Measurements from ENCODE around the gene DTNBP1.

The DTNBP1 gene, protein sequence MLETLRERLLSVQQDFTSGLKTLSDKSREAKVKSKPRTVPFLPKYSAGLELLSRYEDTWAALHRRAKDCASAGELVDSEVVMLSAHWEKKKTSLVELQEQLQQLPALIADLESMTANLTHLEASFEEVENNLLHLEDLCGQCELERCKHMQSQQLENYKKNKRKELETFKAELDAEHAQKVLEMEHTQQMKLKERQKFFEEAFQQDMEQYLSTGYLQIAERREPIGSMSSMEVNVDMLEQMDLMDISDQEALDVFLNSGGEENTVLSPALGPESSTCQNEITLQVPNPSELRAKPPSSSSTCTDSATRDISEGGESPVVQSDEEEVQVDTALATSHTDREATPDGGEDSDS

DNA sequence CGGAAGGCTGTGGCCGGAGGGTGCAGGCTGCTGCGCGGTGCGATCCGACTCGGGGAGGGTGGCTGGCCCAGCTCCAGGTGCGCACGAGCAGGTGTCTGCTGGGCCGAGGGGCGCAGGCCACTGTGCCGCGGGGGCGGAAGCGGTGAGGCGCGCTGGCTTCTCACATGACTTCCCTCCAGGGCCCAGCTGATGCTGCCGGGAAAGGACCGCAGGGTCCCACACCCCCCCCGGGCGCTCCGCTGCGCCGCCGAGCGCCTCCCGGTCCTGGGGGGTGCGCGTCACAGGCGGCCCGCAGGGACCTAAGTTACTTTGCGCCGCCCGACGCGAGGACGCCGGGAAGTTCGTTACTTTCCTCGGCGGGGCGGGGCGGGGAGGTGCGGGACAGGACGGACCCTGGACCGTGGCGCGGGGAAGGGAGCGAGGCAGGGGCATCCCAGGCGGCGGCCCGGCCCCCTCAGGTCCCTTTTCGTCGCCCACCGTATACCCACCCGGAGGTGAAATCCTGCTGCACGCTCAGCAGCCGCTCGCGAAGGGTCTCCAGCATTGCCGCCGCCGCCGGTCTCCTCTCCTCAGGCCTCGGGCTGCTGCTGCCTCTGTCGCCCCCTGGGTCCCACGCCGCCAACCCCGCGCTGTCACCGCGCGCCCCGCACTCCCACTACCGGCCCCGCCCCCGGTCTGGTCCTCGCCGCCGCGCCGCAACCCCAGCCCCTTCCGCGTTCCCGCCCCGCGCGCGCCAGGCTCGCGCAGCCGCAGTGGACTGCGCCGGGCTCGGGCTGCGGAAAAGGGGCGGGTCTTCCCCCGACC, at the start of gene DTNBP1:
TSS of gene DTNBP1 (minus strand) at position 703 of the 804 bp plus-strand sequence. CDS start at position 544, 159 bp downstream.
- peak; percentile 76 for DNase-seq (ENCODE audit: low spot score)

DNA sequence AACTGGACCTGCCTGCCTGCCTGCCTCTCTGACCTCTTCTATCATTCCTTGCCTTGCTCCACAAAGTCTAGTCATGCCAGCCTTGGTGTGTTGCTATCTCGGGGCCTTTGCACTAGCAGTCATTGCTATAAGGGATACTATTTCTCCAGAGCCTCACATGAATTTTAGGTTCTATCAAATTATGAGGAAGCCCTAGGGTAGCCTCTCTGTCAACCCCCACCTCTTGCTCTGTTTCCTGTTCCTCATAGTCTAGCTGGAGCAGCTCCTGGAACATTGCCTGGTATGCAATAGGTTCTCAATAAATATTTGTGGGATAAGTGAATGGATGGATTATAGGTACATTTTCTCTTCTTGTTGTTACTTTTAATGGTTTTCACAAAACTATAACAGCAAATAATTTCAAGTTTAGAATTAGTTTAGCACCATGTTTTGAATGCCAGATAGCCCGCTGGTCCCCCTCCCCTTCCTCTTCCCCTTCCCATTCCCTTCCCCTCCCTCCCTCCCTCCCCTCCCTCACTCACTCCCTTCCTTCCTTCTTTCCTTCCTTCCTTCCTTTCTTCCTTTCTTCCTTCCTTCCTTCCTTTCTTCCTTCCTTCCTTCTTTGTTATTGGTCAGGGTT, 46.9 kb upstream of the DTNBP1 start:
- DNase-seq (ENCODE audit: low spot score), result no peak

DNA sequence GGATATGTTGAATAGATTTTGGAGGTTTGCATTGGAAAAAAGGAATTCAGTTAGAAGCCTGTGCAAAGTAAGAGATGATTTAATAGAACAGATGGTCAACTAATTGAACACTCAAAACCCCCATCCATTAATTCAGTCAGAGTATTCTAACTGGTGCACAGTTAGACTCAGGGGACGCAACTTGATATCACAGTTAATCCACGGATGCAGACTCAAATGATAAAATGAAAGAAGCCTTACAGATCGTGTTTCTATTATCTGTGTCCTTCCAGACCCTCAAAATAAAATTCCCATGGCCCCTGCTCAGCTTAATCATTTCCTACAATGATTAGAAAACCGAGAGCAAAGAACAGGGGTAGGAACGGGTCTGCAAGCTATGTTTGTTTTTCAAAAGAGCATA, 45.4 kb upstream of the DTNBP1 start:
- DNase-seq (ENCODE audit: low spot score), result no peak

DNA sequence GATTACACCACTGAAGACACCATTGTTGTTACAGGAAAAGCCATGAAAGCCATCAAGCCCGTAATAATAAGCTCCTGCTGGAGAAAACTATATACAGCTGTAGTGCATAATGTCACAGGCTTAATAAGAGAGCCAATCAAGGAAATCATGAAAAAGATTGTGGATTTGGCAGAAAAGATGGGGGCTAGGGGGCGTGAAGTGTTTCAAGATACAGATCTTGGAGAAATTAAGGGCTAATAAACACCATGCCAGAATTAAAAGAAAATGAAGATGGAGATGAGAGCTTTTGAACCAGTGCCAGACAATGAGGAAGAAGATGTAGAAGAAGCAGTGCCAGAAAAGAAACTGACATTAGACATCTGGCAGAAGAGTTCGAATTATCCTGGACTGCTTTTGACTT, 43.2 kb upstream of the DTNBP1 start:
- DNase-seq (ENCODE audit: low spot score), result no peak

DNA sequence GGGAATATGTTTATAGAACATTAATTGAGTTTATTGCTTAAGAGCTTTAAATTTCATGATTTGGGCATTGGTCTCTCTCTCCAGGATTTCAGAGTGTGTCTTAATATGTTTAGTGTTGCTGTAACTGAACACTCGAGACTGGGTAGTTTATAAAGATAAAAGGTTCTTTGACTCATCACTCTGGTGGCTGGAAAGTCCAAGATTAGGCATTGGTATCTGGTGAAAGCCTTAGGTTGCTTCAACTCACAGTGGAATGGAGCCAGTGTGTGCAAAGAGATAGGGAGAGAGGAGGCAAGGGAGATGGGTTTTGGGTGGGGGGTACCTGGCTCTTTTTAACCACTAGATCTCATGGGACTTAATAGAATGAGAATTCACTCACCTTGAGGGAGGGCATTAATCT, 35.6 kb upstream of the DTNBP1 start:
- DNase-seq (ENCODE audit: low spot score), result no peak

DNA sequence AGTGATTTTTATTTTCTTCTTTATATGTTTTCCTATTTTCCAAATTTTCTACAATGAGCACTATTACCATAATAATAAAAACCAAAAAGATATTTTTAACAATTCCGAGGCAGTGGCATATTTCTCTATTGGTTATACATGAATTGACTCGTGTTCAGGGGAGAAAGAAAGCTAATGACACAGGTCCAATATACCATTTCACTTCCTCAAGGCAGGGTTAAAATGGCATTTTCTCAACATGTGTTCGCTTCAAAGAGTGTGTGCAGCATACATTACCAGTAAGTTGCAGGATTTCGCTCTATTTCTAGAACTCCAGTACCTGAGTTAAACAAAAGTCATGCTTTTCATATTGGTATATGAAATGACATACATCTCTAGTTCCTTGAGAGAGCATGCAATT, 35.1 kb upstream of the DTNBP1 start:
- DNase-seq (ENCODE audit: low spot score), result no peak

DNA sequence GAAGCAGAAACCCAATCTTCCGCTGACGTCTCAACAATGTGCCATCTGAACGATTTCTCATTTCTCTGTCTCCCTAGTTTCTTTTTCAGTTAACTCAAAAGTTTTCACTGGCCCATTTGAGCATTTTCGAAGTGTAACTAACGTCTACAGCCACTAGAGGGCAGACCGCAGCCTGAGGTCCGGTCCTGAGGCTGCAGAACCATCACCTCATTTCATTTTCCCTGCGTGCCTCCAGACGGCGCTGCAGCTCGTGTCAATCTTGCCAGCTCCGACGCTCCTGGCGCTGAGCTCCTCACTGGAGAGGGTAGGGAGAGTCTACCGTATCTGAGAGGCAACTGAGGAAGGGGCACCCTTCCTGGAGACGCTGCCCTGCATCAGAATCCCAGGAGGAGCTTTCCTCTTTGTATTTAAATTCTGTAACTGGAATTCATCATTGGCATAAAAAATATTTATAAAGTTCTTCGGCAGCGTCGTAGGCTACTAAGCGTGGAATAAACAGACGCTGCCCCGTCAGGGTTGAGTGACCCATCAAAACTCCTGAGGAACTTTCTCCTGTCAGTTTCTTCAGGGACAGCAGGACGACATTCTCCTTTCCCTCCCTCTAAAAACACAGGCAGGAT, 28.5 kb upstream of the DTNBP1 start:
- peak; percentile 90 for DNase-seq (ENCODE audit: low spot score)

DNA sequence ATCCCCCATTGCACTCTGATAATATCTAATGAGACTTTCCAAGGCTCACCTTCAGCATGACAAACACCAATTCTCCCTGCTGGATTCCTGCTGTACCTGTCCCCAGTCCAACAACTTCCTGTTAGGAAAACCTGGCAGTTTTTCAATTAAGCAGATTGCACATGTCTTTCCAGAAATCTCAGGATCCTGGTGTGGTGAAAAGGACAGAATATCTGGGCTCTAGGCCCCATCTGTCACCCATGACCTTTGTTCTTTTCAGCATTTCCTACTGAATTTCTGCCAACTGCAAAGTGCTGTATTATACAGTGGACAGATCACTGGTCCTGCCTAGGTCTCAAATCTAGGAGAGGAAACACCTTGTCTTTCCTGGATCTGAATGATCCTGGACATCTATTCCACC, 27.7 kb upstream of the DTNBP1 start:
- no peak for DNase-seq (ENCODE audit: low spot score)

DNA sequence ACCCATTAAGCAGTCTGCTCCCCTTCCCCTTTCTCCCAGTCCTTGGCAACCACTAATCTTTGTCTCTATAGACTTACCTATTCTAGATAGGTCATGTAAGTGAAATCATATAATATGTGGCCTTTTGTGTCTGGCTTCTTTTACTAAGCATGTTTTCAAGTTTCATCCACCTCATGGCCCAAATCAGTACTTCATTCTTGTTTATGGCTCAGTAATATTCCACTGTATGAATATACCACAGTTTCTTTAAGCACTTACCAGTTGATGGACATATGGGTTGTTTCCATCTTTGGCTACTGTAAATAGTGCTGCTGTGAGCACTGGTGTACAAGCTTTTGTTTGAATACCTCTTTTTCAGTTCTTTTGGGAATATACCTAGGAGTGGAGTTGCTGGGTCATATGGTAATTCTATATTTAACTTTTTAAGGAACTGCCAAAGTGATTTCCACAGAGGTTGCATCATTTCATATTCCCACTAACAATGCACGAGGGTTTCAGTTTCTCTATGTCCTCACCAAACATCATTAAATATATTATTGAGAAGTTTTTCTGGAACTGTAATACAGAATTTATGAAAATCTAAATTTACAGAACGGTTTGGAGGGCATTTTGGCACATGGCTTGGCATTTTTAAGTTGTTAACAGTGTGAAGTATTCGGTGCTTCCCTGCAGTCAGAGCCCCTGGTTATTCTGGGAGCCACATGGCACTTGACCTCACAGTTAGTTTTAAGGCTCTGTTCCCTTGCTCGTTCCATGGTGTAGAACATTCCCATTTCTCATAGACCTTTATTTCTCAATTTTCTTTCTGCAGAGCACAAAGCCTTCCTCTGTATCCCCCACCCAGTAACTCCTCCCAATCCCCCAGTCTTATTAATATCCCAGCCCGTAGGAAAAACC, 27.0 kb upstream of the DTNBP1 start:
- DNase-seq (ENCODE audit: low spot score), result no peak

DNA sequence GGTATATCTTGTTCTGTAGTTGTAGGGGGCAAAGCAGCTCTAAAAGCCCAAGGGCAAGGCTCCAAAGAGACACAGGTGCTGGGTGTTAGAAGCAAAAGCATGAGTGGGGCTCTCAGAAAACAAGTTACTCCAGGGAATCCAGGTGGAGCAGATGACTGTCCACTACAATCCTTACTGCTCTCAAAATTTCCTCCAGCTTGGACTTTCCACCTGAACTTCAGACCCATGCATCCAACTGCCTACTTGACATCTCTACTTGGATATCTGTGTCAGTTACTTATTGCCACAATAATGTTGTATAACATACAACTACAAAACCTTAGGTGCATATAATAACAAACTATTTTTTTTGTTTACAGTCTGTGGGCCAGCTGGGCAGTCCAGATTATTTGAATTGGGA, 22.8 kb upstream of the DTNBP1 start:
- DNase-seq (ENCODE audit: low spot score), result no peak

DNA sequence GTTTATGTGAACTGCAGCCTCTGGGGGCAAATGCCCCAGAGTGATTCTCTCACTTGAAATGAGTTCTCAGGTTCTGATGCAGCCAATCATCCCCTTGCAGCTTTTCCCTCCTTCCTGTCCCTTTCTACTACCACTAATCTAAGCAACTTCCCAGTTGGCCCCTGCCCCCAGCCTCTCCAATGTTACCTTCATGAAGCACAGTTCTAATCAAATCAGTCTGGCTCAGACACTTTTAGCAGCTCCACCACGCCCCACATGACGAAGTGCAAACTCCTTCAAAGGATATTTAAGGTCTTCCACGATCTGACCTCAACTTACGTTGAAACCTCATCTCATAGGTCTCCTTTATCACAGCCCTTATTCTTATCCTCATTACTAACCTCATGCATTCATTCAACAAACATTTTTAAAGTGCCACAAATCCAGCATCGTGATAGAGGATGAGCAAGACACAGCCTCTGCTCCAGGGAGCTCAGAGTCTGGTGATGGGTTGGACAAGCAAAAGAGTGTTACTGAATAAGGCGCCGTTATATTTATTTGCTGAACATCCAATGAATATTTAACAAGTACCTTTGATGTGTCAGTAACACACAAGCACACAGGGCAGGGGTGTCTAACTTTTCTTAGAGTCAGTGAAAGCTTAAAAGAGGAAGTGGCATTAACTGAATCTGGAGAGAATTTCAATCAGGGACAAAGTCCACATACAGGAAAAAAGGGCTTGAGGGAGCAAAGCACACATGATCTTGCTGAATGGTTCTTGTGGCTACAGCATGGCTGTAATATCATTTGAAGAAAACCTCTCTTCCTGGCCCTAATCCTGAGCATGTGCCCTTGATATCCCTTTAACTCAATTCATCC, 20.4 kb upstream of the DTNBP1 start:
- DNase-seq (ENCODE audit: low spot score), result no peak

DNA sequence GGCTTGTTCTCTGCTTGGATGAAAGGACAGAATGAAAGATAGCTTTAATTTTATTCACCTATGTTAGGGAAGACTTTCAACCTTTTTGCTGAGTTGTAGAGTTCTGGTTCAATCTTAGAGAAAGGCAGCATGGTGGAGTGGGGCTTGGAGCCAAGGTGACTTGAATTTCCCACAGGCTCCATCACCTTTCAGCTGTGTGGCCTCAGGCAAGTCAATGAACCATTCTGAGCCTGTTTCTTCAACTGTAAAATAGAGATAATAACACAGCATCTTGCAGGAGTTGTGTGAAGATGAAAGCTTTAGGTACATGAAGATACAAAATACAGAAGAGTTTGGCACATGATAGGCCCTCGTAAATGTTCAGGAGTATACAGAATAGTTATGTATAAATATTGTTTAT, 19.1 kb upstream of the DTNBP1 start:
- DNase-seq (ENCODE audit: low spot score), result no peak

DNA sequence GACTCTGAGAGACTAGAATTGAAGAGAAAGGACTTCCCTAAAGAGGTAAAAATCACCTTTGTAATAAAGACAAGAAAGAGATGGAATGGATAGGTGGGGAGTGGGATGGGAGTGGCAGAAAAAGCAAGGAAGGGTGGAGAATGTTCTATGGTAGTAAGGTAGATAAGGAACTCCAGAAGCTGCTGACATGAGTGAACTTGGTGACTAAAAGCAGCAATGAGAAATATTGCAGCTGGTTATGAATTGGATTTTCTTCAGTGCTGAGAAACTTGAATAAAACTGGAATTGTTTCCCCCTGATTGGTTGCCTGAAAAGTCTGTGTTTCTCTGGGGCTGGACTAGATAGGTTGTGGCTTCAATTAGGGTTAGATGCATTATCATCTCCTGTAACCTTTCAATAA, 15.7 kb upstream of the DTNBP1 start:
- no peak for DNase-seq (ENCODE audit: low spot score)

DNA sequence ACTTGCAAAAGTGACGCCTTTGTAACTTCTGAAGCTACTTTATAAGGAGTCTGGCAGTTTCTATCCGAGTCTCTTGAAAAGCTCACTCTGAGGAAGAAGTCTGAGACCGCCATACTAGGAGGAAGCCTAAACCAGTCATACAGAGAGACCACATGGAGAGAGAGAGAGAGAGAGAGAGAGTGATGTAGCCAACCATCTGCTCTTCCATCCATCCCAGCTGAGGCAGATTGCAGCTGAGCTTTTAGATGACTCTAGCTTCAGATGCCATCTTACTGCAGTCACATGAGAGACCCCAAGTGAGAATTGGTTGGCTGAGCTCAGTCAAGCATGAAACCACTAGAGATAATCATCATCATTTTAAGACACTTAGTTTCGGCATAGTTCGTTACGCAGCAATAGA, 15.0 kb upstream of the DTNBP1 start:
- peak; percentile 4 for DNase-seq (ENCODE audit: low spot score)

DNA sequence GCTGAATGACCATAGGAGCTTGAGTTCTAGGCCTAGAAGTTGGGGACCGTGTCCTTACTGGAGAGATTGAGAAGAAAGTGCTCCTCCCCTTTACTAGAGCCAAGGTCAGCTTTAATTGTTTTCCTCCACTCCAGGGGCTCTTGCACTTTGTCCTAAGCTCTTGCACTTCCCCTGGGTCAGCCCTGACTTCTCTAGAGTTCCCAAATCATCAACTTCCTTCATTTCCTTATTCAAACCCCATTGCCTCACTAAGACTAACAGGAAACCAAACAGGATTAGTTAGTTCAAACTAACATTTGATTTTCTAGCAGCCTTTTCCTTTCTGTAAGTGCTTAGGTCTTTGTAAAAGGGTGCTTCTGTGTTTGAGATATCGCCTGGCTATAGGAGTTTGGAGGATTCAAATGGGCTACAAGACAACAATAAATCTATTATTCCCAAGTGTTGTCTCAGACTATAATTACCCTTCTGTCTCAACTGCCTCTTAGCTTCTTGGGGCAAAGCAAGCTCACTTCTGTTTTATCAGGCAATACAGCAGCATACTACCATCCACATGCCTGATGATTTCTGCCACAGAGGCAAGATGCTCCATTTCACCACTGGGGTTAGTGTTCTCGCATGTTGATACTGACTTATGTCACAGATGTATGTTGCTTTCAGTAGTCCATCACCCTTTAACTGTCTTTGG, 12.8 kb upstream of the DTNBP1 start:
- DNase-seq (ENCODE audit: low spot score), result no peak

DNA sequence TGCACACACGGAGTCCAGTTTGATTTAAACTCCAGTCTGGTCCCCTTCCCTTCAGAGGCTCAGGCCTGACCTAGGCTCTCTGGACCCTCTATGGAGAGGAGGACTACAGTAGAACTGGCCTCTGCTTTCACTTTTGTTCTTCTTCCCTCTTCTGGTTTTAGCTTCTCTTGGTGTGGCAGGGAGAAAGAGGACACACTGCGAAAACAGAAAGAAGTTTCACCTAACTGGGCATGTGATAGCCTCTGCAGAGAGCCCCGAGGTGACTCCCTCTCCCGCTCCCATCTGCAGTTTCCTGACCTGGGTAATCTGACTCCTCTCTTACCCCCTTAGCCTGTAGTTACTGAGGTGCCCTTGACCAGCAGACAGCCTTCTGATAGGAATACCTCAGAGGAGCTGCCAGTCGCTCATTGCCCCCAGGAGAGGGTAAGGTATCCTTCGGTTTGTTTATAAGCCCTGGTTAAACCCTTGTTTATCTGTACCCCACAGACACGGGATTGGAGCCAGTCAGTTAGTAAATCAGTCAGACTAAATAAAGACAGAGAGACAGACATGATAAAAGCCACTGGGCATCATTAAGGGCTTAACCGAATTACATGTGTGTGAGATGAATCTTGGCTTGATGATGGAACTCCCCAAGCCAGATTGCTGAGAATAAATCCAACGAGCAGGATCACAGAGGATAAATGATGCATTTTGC, 12.0 kb upstream of the DTNBP1 start:
- no peak for DNase-seq (ENCODE audit: low spot score)

DNA sequence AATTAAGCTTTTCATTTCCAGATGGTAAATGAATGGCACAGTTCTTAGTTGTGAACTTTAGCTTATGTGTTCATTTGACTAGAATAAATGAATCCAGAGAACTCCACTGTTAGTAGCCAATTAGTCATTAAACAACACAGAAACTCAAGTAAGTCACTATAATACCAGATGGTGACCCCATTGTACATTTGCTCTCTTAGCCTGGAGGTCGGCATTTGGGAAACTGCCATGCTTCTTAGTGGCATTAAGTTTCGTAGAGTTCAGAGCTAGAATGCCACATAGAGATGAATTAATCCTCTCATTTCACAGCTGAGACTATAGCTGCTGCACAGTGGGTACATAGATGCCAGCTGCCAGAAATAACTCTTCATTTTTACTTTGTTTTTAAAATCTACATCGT, 10.8 kb upstream of the DTNBP1 start:
- no peak for DNase-seq (ENCODE audit: low spot score)

DNA sequence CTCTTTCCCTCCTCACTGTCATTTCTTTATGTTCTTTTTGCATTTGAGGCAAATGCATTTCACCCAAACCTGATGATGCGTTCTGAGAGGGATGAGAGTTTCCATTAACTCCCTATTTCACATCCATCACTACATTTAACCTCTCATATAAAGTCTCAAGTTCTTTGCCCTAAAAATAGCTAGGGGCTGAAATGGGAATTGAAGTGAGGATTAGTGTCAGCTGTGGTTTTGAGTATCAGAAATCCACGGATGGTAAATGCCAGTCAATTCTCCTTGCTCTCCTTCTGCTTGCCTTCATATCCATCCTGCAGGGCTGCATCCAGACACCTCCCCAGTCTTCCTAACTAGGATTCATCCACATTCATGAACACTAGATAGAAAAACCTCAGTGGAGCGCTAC, 10.0 kb upstream of the DTNBP1 start:
- no peak for DNase-seq (ENCODE audit: low spot score)

DNA sequence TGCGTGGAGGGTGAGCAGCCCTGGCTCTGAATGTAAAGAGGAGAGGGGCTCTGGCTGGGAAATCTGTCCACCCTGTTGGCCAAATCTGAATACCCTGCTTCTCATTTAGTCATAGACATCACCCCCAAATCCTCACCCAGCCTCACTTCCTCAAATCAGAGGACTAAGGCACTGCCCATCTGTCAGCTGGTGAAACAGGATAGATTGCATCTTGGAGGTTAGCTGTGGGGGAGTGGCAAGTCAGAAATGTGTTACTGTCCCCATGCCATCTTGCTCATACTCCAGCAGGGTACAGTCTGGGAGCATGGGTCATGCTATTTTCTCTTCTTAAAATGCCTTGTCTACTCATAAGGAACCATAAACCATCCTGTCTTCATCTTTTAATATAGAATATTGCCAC, 9.5 kb upstream of the DTNBP1 start:
- DNase-seq (ENCODE audit: low spot score), result no peak

All from kidney tubule cell (primary cell).